GM13977 (cell line): ENCODE measurements around the gene FCGBP.

Experiments
- DNase-seq: peaks from one replicate; pipeline ENCODE4 v3.0.0; 2012; ENCODE audit warnings: low spot score
- in situ Hi-C: fragments of 300-500 bp; cut with MboI; formaldehyde crosslinking; loops from one replicate; pipeline ENCODE4 v1.12.0; 2022; ENCODE audit warnings: low sequenced_read_pairs, low pct_unique_long_range_greater_than_20kb, mixed read lengths, inconsistent platforms; ENCODE audit not compliant: unreplicated experiment
- TF ChIP-seq, protein P1 (sequence below): IDR thresholded peaks from 2 replicates; pipeline ENCODE4 v1.5.1; 2012; ENCODE audit warnings: mild to moderate bottlenecking, control low read depth; ENCODE audit not compliant: insufficient read depth; ENCODE audit errors: extremely low read depth, missing control alignments

FCGBP gene

DNA sequence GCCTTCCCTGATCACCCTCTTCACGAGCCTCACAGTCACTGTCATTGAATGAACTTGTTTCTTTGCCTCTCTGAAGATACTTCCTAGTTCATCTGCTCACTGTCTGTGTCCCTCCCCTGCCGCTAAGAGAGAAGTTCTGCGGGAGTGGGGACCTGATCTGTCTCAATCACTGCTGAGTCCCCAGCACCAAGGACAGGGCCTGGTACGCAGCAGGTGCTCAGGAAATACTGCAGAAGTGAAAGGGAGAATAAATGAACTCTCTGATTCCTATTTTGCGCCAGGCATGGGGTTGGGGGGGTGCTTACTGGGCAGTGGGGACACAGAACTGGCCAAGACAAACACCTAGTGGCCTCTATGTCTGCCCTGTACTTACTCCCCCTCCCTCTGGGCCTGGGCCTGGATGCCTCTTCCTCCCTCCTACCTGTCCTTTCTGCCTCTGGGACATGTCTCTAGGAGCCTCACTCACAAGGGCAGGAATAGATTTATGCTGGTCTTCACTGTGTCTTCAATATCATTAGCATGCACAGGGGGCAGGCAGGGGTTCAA lies 17.5 kb downstream of the FCGBP start:
- in situ Hi-C loops = no loop called here
- DNase-seq = no peak
- TF ChIP-seq, protein P1, sequence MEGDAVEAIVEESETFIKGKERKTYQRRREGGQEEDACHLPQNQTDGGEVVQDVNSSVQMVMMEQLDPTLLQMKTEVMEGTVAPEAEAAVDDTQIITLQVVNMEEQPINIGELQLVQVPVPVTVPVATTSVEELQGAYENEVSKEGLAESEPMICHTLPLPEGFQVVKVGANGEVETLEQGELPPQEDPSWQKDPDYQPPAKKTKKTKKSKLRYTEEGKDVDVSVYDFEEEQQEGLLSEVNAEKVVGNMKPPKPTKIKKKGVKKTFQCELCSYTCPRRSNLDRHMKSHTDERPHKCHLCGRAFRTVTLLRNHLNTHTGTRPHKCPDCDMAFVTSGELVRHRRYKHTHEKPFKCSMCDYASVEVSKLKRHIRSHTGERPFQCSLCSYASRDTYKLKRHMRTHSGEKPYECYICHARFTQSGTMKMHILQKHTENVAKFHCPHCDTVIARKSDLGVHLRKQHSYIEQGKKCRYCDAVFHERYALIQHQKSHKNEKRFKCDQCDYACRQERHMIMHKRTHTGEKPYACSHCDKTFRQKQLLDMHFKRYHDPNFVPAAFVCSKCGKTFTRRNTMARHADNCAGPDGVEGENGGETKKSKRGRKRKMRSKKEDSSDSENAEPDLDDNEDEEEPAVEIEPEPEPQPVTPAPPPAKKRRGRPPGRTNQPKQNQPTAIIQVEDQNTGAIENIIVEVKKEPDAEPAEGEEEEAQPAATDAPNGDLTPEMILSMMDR = no peak

DNA sequence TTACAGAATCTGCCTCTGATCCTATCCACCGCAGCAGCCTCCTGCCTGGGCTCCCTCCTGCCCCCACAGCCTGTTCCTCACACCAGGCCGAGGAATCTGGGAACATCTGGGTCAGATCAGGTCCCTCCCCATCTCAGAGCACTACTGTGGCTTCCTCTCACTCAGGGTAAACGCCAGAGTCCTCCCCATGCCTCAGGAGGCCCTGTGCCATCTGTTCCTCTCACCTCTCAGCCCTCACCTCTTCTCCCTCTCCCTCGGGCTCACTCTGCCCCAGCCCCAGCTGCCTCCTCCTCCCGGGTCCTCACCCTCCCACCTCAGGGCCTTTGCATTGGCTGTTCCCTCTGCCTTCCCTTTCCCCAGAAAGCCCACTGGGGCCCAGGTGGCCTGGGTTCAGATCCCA lies 18.2 kb downstream of the FCGBP start:
- in situ Hi-C loops = no loop called here
- TF ChIP-seq, protein P1 = no peak
- DNase-seq = no peak

DNA sequence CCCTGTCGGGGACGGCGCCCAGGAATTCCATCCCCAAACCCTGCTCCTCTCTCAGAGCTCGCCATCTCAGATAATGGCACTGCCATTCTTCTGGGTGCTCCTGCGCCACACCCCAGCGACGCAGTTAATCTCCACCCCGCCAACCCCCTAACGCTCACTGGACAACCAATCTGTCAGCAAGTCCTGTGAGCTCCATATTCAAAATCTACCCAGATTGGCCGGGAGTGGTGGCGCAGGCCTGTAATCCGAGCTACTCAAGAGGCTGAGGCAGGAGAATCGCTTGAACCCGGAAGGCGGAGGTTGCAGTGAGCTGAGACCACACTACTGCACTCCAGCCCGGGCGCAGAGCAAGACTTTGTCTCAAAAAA lies 18.6 kb downstream of the FCGBP start:
- in situ Hi-C loops = no loop called here
- TF ChIP-seq, protein P1 = no peak
- DNase-seq = no peak

DNA sequence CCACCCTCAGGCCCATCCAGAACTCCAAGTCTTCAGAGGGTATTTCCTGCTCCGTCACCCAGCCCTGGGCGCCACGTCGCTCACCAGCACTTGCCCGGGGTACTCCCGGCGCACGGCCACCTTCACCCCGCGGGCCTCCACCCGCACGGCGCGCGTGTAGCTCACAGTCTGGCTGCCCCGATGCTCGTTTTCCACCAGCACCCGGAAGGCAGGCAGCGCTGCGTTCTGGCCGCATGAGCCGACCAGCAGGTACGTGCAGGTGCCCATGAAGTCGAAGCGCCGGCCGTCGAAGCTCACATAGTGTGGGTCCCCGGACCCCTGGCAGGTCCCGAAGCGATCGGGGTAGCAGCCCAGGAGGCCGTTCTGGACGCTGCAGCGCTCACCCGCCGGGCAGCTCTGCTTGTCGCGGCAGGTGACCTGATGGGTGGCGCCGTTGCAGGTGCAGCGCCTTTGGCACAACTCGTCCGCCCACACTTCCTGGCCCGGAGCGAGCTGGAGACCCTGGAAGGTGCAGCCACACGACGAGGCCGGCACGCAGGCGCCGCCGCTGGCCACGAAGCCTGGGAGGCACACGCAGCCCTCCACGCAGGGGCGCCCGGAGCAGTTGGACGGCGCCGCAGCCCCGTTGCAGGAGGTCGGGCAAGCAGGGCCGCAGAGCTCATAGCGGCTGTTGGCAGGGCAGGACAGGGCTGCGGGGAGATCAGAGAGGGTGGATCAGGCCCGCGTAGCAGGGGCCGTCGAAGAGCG lies 19.2 kb downstream of the FCGBP start:
- no peak for DNase-seq
- TF ChIP-seq, protein P1 = no peak
- in situ Hi-C loops = no loop called here

DNA sequence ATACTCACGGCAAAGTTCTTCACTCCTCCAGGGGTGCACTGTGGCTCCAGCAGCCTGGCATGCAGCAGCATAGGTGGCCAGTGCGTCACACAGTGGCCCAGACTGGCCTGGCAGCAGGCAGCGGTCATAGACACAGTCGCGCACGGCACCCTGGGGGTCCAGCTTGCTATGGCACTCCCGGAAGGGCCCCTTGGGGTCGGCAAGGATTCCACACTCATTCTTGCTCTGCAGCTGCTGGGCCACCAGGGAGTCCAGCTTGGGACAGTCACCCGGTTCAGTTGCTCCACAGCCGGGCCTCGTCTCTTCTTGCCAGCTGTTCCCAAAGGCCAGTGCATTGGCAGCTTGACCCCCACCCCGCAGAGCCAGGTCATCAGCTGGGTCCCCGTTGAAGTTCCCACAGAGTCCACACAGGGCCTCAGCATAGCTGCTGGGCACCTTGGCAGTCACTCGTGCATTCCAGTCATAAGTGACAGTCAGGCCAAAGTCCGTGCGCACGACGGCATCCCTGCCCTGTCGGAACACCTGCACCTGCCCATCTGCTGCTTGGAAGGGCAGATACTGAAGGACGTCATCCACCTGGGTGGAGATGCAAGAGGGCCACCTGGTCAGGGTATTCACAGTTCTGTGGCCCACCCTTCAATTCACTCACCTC lies 20.6 kb downstream of the FCGBP start:
- DNase-seq = no peak
- in situ Hi-C loops = no loop called here
- TF ChIP-seq, protein P1 = no peak

DNA sequence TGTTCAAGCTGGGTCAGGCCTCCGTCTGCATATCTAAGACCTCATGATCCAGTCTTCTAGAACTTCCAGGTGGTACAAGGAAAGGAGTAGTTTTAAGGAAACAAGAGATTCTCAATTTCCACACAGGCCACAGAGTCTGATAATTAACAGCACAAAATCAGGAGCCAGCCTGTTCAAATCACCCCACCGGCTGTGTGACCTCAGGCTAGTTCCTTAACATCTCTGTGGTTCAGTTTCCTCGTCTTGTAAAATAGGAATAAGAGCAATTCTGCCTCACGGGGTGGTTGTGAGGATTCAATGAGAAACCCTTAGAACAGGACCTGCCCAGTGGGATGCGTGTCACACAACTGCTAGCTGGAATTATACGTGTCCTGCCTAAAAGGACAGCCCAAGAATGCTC lies 25.6 kb downstream of the FCGBP start:
- DNase-seq = no peak
- in situ Hi-C loops = no loop called here
- TF ChIP-seq, protein P1 = no peak
